Thyroid gland (tissue), 4 donors: ENCODE results near the gene GRM4.

ENCODE experiments used
- POLR2A ChIP-seq, 2 donors: fragments of 450-650 bp; IDR thresholded peaks; one replicate each; pipeline ENCODE4 v1.6.1; 2017; ENCODE audit warnings: antibody characterized with exemption in 2 of 2, mild to moderate bottlenecking in 2 of 2, moderate library complexity in 1 of 2
- TF ChIP-seq, protein P1 (sequence below), 6 experiments: fragments of 200-600 bp in 3 of 6; fragments of 450-650 bp in 3 of 6; sonication (generic) in 3 of 6; IDR thresholded peaks; one replicate each; pipeline ENCODE4 v1.5.1; 2016 to 2019; ENCODE audit warnings: antibody characterized with exemption in 6 of 6, mild to moderate bottlenecking in 2 of 6, inconsistent platforms in 1 of 6, moderate library complexity in 1 of 6

DNA sequence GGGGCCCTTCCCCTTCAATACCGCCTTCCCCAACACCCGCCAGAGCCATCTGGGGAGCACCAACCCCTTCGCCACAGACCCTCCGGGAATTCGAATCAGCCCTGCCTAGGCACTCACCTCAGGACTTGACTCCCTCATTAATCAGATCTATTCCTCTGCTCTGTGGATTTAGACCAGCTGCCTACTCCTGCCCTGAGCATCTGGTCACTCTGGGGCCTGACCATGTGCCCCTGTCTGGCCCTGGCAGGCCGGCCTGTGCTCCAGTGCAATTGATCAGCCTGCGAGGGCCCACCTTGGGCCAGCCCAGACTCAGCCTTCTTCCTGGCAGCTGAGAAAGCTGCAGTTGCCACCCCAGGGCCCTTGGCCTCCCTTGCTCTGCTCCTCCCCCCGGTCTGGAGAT, 46.0 kb downstream of the GRM4 start:
- no peak for TF ChIP-seq POLR2A (IDR thresholded peaks at IDR 0.05)
- TF ChIP-seq, protein P1, sequence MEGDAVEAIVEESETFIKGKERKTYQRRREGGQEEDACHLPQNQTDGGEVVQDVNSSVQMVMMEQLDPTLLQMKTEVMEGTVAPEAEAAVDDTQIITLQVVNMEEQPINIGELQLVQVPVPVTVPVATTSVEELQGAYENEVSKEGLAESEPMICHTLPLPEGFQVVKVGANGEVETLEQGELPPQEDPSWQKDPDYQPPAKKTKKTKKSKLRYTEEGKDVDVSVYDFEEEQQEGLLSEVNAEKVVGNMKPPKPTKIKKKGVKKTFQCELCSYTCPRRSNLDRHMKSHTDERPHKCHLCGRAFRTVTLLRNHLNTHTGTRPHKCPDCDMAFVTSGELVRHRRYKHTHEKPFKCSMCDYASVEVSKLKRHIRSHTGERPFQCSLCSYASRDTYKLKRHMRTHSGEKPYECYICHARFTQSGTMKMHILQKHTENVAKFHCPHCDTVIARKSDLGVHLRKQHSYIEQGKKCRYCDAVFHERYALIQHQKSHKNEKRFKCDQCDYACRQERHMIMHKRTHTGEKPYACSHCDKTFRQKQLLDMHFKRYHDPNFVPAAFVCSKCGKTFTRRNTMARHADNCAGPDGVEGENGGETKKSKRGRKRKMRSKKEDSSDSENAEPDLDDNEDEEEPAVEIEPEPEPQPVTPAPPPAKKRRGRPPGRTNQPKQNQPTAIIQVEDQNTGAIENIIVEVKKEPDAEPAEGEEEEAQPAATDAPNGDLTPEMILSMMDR (IDR thresholded peaks at IDR 0.05): no peak
